GM21360 (cell line): ENCODE data around the gene CNTN4.

Source experiments
- ATAC-seq: cut with Tn5 transposase; IDR thresholded peaks from one replicate; pipeline ENCODE4 v1.9.1; 2021; ENCODE audit warnings: mild to moderate bottlenecking, moderate library complexity; ENCODE audit not compliant: unreplicated experiment

The CNTN4 gene

GRCh38 chr3:2250783-2251182 is 152.1 kb downstream of the CNTN4 start:
- no peak for ATAC-seq

- ATAC-seq, result no peak
These were observed 163.1 kb downstream of the CNTN4 start for GRCh38 chr3:2261747-2262146.

- ATAC-seq, result no peak
These were observed 163.5 kb downstream of the CNTN4 start for GRCh38 chr3:2262204-2262603.

- ATAC-seq, result no peak
These were observed 167.9 kb downstream of the CNTN4 start for GRCh38 chr3:2266606-2267005.

GRCh38 chr3:2268779-2269178 is 170.1 kb downstream of the CNTN4 start:
- no peak for ATAC-seq

GRCh38 chr3:2274526-2274925 is 175.9 kb downstream of the CNTN4 start:
- no peak for ATAC-seq

GRCh38 chr3:2283818-2284217 is 185.2 kb downstream of the CNTN4 start:
- ATAC-seq, result no peak

GRCh38 chr3:2300938-2301337 is 202.3 kb downstream of the CNTN4 start:
- no peak for ATAC-seq

- no peak for ATAC-seq
These were observed 202.7 kb downstream of the CNTN4 start for GRCh38 chr3:2301361-2301760.

- no peak for ATAC-seq
These were observed 204.9 kb downstream of the CNTN4 start for GRCh38 chr3:2303566-2303965.

GRCh38 chr3:2311022-2311421 is 212.4 kb downstream of the CNTN4 start:
- no peak for ATAC-seq

GRCh38 chr3:2317521-2317920 is 218.9 kb downstream of the CNTN4 start:
- ATAC-seq, result no peak

- no peak for ATAC-seq
These were observed 236.3 kb downstream of the CNTN4 start for GRCh38 chr3:2334921-2335320.

- no peak for ATAC-seq
These were observed 244.5 kb downstream of the CNTN4 start for GRCh38 chr3:2343031-2343682.

- no peak for ATAC-seq
These were observed 253.6 kb downstream of the CNTN4 start for GRCh38 chr3:2352134-2352762.

GRCh38 chr3:2354702-2355101 is 256.0 kb downstream of the CNTN4 start:
- no peak for ATAC-seq

GRCh38 chr3:2356298-2356950 is 257.8 kb downstream of the CNTN4 start:
- no peak for ATAC-seq

GRCh38 chr3:2360815-2361214 is 262.1 kb downstream of the CNTN4 start:
- no peak for ATAC-seq

- ATAC-seq, result no peak
These were observed 263.5 kb downstream of the CNTN4 start for GRCh38 chr3:2362122-2362521.

- ATAC-seq, result no peak
These were observed 265.2 kb downstream of the CNTN4 start for GRCh38 chr3:2363854-2364253.

GRCh38 chr3:2370317-2370716 is 271.7 kb downstream of the CNTN4 start:
- ATAC-seq, result no peak

GRCh38 chr3:2372306-2372705 is 273.6 kb downstream of the CNTN4 start:
- ATAC-seq, result no peak
